Natural killer cell treated with Interleukin-12 subunit alpha and Interleukin-12 subunit beta and Interleukin-15 and Interleukin-18, amount 100 ng/mL, for 72 hours (primary cell): ENCODE data around the gene AMMECR1. TPM values are rescaled to one million over a fixed set of nuclear protein-coding genes. Genes with fewer than 3 reads are reported as not detected.
"Not testable (repeated sequence)": the region's sequence is repeated elsewhere in the genome, so short reads cannot be mapped to it uniquely, and the experiment has no call there.

ENCODE experiments used
- ATAC-seq, 2 donors: fragments of 150-1000 bp; cut with Tn5 transposase in 1 of 2; sonication (Bioruptor Pico), chemical (Tn5 transposase) in 1 of 2; 2 replicates each; pipeline ENCODE4 v1.10.0; 2021
- DNase-seq: peaks from one replicate; pipeline ENCODE4 v3.0.0; 2022; ENCODE audit warnings: low spot score
- H3K27ac Mint-ChIP-seq, 2 donors: 1 replicate in 1 of 2; 2 replicates in 1 of 2; pipeline ENCODE4 v1.8.0; 2022; ENCODE audit warnings: mixed read lengths in 2 of 2, mild to moderate bottlenecking in 1 of 2, moderate library complexity in 1 of 2
- H3K27me3 Mint-ChIP-seq, 2 donors: 1 replicate in 1 of 2; 2 replicates in 1 of 2; pipeline ENCODE4 v1.8.0; 2022; ENCODE audit warnings: mixed read lengths in 2 of 2
- H3K36me3 Mint-ChIP-seq: one replicate; pipeline ENCODE4 v1.8.0; 2022; ENCODE audit warnings: mixed read lengths
- H3K4me1 Mint-ChIP-seq, 2 donors: 1 replicate in 1 of 2; 2 replicates in 1 of 2; pipeline ENCODE4 v1.8.0; 2022; ENCODE audit warnings: low read depth in 2 of 2, mixed read lengths in 2 of 2, mild to moderate bottlenecking in 1 of 2
- H3K4me3 Mint-ChIP-seq: one replicate; pipeline ENCODE4 v1.8.0; 2022; ENCODE audit warnings: mixed read lengths
- H3K9me3 Mint-ChIP-seq: 2 replicates; pipeline ENCODE4 v1.8.0; 2022; ENCODE audit warnings: mixed read lengths
- total RNA-seq, 2 donors: library from RNA; stranded (reverse); gene quantifications; one replicate each; pipeline ENCODE4 v1.2.3, GENCODE V29; 2022

Gene AMMECR1
- total RNA-seq, 2 donors from 2014 or later, result 10.1 to 13.6 TPM

- Mint-ChIP-seq H3K36me3 (no peaks in the 10 kb centered on the region), H3K27ac (no peak overlapping the region), H3K4me1 (peaks cover 10% of the 10 kb centered on the region in 2 donors), H3K27me3 (peaks cover 0 to 11% of the 10 kb centered on the region in 2 donors), H3K4me3 (no peak overlapping the region), H3K9me3 (no peaks in the 10 kb centered on the region)
- ATAC-seq, result no peak
- peak; percentile 63 for DNase-seq
Observed at GRCh38 chrX:110156167-110156754, 161.6 kb downstream of the AMMECR1 start.

- Mint-ChIP-seq H3K9me3 (no peaks in the 10 kb centered on the region), H3K36me3 (no peaks in the 10 kb centered on the region), H3K4me3 (no peak overlapping the region), H3K27ac (no peak overlapping the region), H3K27me3 (peaks cover 0 to 11% of the 10 kb centered on the region in 2 donors), H3K4me1 (peaks cover 10% of the 10 kb centered on the region in 2 donors)
- DNase-seq, result no peak
- ATAC-seq, result no peak
Observed at GRCh38 chrX:110155759-110156158, 162.1 kb downstream of the AMMECR1 start.

GRCh38 chrX:110154328-110154727 is 163.6 kb downstream of the AMMECR1 start:
- DNase-seq, result peak; percentile 26
- H3K27ac Mint-ChIP-seq, H3K4me1 Mint-ChIP-seq, H3K9me3 Mint-ChIP-seq, H3K36me3 Mint-ChIP-seq, H3K4me3 Mint-ChIP-seq, ATAC-seq: not testable (repeated sequence)
- peaks cover 0 to 11% of the 10 kb centered on the region in 2 donors for H3K27me3 Mint-ChIP-seq

GRCh38 chrX:110153896-110154295 is 164.0 kb downstream of the AMMECR1 start:
- H3K36me3 Mint-ChIP-seq, result peaks cover 8% of the 10 kb centered on the region
- no peak overlapping the region for H3K27ac Mint-ChIP-seq
- no peaks in the 10 kb centered on the region for H3K9me3 Mint-ChIP-seq
- H3K27me3 Mint-ChIP-seq, result peaks cover 0 to 8% of the 10 kb centered on the region in 2 donors
- H3K4me3 Mint-ChIP-seq, result no peak overlapping the region
- DNase-seq (no peak), ATAC-seq (no peak)
- H3K4me1 Mint-ChIP-seq, result peaks cover under 1 to 1% of the 10 kb centered on the region in 2 donors

GRCh38 chrX:110153244-110153643 is 164.6 kb downstream of the AMMECR1 start:
- Mint-ChIP-seq H3K36me3 (peaks cover 8% of the 10 kb centered on the region), H3K9me3 (no peaks in the 10 kb centered on the region), H3K4me3 (no peak overlapping the region), H3K27ac (no peak overlapping the region), H3K27me3 (peaks cover 0 to 8% of the 10 kb centered on the region in 2 donors), H3K4me1 (peaks cover 0 to under 1% of the 10 kb centered on the region in 2 donors)
- DNase-seq, result no peak
- ATAC-seq, result no peak

GRCh38 chrX:110146521-110146920 is 171.4 kb downstream of the AMMECR1 start:
- H3K36me3 Mint-ChIP-seq, result peaks cover 8% of the 10 kb centered on the region
- DNase-seq (no peak), ATAC-seq (no peak)
- no peaks in the 10 kb centered on the region for H3K9me3 Mint-ChIP-seq
- H3K27ac Mint-ChIP-seq, result no peak overlapping the region
- peaks cover 4 to 9% of the 10 kb centered on the region in 2 donors for H3K4me1 Mint-ChIP-seq
- H3K27me3 Mint-ChIP-seq, result peaks cover 0 to 3% of the 10 kb centered on the region in 2 donors
- no peak overlapping the region for H3K4me3 Mint-ChIP-seq

GRCh38 chrX:110145854-110146253 is 172.0 kb downstream of the AMMECR1 start:
- DNase-seq, result no peak
- no peaks in the 10 kb centered on the region for H3K9me3 Mint-ChIP-seq
- H3K27me3 Mint-ChIP-seq, result peaks cover 0 to 3% of the 10 kb centered on the region in 2 donors
- peaks cover 7 to 9% of the 10 kb centered on the region in 2 donors for H3K4me1 Mint-ChIP-seq
- no peak overlapping the region for H3K4me3 Mint-ChIP-seq
- peak overlapping the region in 1 of 2 donors; percentile 20 for H3K27ac Mint-ChIP-seq
- ATAC-seq, result peak in 1 of 2 donors; percentile 60
- peaks cover 8% of the 10 kb centered on the region for H3K36me3 Mint-ChIP-seq

GRCh38 chrX:110145311-110145710 is 172.6 kb downstream of the AMMECR1 start:
- peaks cover 8% of the 10 kb centered on the region for H3K36me3 Mint-ChIP-seq
- H3K27me3 Mint-ChIP-seq, result peaks cover 0 to 3% of the 10 kb centered on the region in 2 donors
- no peaks in the 10 kb centered on the region for H3K9me3 Mint-ChIP-seq
- ATAC-seq, result no peak
- peak overlapping the region in 1 of 2 donors; percentile 20 for H3K27ac Mint-ChIP-seq
- no peak overlapping the region for H3K4me3 Mint-ChIP-seq
- DNase-seq, result no peak
- peaks cover 7 to 9% of the 10 kb centered on the region in 2 donors for H3K4me1 Mint-ChIP-seq

Other genes with a start within 250 kb of the AMMECR1 start
- not detected for gene RTL9, start 40.8 kb upstream of the AMMECR1 start, total RNA-seq